Osteocyte (in vitro differentiated cells): ENCODE measurements around the gene LCAT. TPM values are rescaled to one million over a fixed set of nuclear protein-coding genes. Genes with fewer than 3 reads are reported as not detected.

ENCODE experiments used
- DNase-seq: peaks from one replicate; pipeline ENCODE4 v3.0.0; 2021; ENCODE audit warnings: mixed read lengths; ENCODE audit not compliant: unreplicated experiment; ENCODE audit errors: extremely low spot score
- H3K27ac Mint-ChIP-seq: one replicate; pipeline ENCODE4 v1.8.0; 2021; ENCODE audit warnings: mild to moderate bottlenecking, mixed read lengths; ENCODE audit not compliant: unreplicated experiment
- H3K27me3 Mint-ChIP-seq: one replicate; pipeline ENCODE4 v1.8.0; 2021; ENCODE audit warnings: mixed read lengths; ENCODE audit not compliant: unreplicated experiment
- H3K36me3 Mint-ChIP-seq: one replicate; pipeline ENCODE4 v1.8.0; 2021; ENCODE audit warnings: mixed read lengths; ENCODE audit not compliant: unreplicated experiment
- H3K4me1 Mint-ChIP-seq: one replicate; pipeline ENCODE4 v1.8.0; 2021; ENCODE audit warnings: mixed read lengths; ENCODE audit not compliant: unreplicated experiment
- H3K4me3 Mint-ChIP-seq: one replicate; pipeline ENCODE4 v1.8.0; 2021; ENCODE audit warnings: mild to moderate bottlenecking, moderate library complexity, mixed read lengths; ENCODE audit not compliant: unreplicated experiment
- H3K9me3 Mint-ChIP-seq: one replicate; pipeline ENCODE4 v1.8.0; 2021; ENCODE audit warnings: mixed read lengths; ENCODE audit not compliant: unreplicated experiment
- CTCF ChIP-seq: fragments of 200-600 bp; sonication (generic); IDR thresholded peaks from 2 replicates; pipeline ENCODE4 v1.5.0; 2021; ENCODE audit warnings: antibody characterized with exemption, mild to moderate bottlenecking, moderate library complexity
- total RNA-seq: library from RNA; stranded (reverse); gene quantifications from 2 replicates; pipeline ENCODE4 v1.2.1, GENCODE V29; 2021

LCAT gene
- total RNA-seq, 1 donor from 2014 or later: 36.9 TPM

GRCh38 chr16:67979955-67980678, 36.2 kb upstream of the LCAT start, which contains the start of gene DPEP3:
DPEP3 (minus strand) TSS chr16:67980499; CDS start chr16:67980380, 119 bp downstream.
- Mint-ChIP-seq H3K27me3 (peaks cover 19% of the 10 kb centered on the region), H3K36me3 (no peaks in the 10 kb centered on the region), H3K4me3 (no peak within 1 kb of the TSS), H3K27ac (no peak within 1 kb of the TSS), H3K4me1 (peaks cover 3% of the 10 kb centered on the region), H3K9me3 (no peaks in the 10 kb centered on the region)
- no peak for TF ChIP-seq CTCF
- DNase-seq: no peak

GRCh38 chr16:67977469-67978227, 33.7 kb upstream of the LCAT start:
- H3K27me3 Mint-ChIP-seq: peaks cover 13% of the 10 kb centered on the region
- no peaks in the 10 kb centered on the region for H3K36me3 Mint-ChIP-seq
- no peak overlapping the region for H3K27ac Mint-ChIP-seq
- H3K9me3 Mint-ChIP-seq: no peaks in the 10 kb centered on the region
- no peak for TF ChIP-seq CTCF
- DNase-seq: no peak
- H3K4me1 Mint-ChIP-seq: peaks cover 1% of the 10 kb centered on the region
- no peak overlapping the region for H3K4me3 Mint-ChIP-seq

GRCh38 chr16:67977005-67977404, 33.1 kb upstream of the LCAT start:
- no peak for DNase-seq
- H3K4me3 Mint-ChIP-seq: no peak overlapping the region

GRCh38 chr16:67976205-67976604, 32.3 kb upstream of the LCAT start:
- H3K9me3 Mint-ChIP-seq: no peaks in the 10 kb centered on the region
- TF ChIP-seq CTCF: no peak
- H3K4me1 Mint-ChIP-seq: peaks cover 1% of the 10 kb centered on the region
- H3K36me3 Mint-ChIP-seq: no peaks in the 10 kb centered on the region
- no peak for DNase-seq
- H3K4me3 Mint-ChIP-seq: no peak overlapping the region
- peaks cover 13% of the 10 kb centered on the region for H3K27me3 Mint-ChIP-seq
- H3K27ac Mint-ChIP-seq: no peak overlapping the region

More at GRCh38 chr16:67977005-67977404, 33.1 kb upstream of the LCAT start:
- Mint-ChIP-seq H3K27ac (no peak overlapping the region), H3K9me3 (no peaks in the 10 kb centered on the region), H3K27me3 (peaks cover 13% of the 10 kb centered on the region), H3K4me1 (peaks cover 1% of the 10 kb centered on the region), H3K36me3 (no peaks in the 10 kb centered on the region)
- no peak for TF ChIP-seq CTCF
